CD4-positive, alpha-beta T cell treated with Interleukin-17A for 4 hours (primary cell): ENCODE measurements around the gene CACNA2D4.

ENCODE experiments used
- DNase-seq: peaks from one replicate; pipeline ENCODE4 v3.0.0-alpha.2; 2020; ENCODE audit warnings: mixed read lengths

The CACNA2D4 gene

DNA sequence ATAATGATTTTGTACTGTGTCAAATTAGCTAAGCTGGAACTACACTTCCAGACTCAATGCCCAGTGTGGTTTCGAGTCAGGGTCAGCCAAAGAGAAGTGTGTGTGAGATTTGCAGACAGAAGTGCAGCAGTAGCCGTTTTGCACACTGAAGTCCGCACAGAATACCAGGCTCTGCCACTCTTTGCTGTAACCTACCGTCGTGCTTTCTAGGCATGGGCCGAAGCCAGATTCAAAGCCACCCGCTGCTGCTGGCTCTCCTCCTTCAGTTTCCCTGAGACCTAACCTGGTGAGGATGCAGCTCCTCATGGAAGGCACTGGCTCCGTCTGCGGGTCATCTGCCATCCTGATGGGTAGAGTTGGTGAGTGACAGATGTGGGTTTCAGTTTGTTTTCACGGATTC is 49.3 kb downstream of the CACNA2D4 start:
- DNase-seq = no peak

DNA sequence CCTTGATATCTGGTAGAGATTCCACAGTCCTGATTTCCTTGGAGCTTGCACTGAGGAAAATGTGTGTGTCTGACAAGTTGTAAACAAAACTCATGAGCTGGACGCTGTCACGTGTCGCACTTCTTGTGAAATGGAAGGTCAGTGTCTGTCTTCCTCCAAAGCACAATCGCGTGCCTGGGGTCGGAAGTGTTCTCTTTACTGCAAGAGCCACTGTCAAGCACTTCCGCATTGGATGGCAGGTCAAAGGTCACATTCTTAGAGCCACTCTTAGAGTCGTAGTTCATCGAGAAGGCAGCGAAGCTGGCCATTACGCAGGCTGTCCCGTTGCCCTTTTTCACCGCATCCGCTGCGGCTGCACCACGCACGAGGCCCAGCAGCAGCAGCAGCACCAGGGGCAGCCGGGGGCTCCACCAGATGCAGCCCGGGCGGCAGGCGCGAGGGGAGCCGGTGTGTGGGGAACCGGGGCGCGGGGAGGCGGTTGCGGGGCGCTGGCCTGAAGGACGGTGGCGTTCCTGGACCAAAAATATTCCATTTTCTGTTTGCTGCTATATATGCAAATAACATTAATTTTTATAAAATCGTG is 53.1 kb downstream of the CACNA2D4 start:
- DNase-seq = no peak

GRCh38 chr12:1864867-1865266 is 53.6 kb downstream of the CACNA2D4 start:
- no peak for DNase-seq

DNA sequence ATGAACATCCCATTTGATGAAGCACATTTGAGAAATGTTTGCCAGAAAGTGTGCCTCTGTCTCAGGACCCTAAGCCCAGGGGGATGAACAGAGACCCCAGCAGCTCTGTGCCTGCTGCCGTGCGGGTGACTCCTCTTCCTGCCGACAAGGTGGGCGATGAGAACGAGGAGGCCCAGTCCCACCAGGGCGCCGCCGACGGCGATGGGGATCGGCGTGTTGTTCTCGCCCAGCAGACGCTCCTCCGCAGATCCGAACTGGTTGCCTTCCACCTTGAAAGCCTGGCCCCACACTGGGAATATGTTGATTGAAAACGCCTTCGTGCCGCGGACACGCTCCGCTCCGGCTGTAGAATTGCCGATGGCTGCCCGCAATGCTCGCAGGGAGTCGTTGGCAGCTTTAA is 54.0 kb downstream of the CACNA2D4 start:
- DNase-seq = no peak

- DNase-seq = no peak
Measured at GRCh38 chr12:1863823-1864222, 54.6 kb downstream of the CACNA2D4 start.

DNA sequence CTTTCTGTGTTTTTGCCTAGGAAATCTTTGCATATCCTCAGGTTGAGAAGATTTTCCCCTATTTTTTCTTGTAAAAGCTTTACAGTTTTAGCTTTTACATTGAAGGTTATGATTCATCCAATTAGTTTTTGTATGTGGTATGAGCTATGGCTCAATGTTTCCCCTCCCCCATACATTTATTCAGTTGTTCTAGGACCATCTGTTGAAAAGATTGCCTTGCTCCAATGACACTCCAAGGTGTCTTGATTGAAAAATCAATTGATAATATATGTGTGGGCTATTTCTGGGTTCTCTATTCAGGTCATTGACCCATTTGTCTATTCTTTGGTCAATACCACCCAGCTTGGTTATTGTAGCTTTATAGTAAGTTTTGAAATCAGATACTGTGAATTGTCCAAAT is 55.5 kb downstream of the CACNA2D4 start:
- DNase-seq = no peak

GRCh38 chr12:1859643-1860042 is 58.8 kb downstream of the CACNA2D4 start:
- no peak for DNase-seq

- no peak for DNase-seq
Measured at GRCh38 chr12:1858456-1858855, 60.0 kb downstream of the CACNA2D4 start.

DNA sequence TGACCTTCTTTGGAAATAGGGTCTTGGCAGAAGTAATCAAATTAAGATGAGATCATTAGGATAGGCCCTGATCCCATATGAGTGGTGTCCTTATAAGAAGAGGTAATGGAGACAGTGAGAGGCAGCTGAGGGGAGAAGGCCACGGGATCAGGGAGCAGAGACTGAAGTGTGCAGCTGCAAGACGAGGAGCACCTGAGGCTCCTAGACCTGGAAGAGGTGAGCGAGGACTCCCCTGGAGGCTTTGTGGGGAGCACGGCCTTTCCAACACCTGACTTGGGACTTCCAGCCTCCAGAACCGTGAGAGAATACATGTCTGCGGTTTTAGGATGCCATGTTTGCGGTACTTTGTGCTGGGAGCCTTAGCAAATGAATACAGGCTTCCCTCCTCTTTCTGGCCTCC is 60.6 kb downstream of the CACNA2D4 start:
- no peak for DNase-seq

- DNase-seq = no peak
Measured at GRCh38 chr12:1857086-1857485, 61.4 kb downstream of the CACNA2D4 start.

DNA sequence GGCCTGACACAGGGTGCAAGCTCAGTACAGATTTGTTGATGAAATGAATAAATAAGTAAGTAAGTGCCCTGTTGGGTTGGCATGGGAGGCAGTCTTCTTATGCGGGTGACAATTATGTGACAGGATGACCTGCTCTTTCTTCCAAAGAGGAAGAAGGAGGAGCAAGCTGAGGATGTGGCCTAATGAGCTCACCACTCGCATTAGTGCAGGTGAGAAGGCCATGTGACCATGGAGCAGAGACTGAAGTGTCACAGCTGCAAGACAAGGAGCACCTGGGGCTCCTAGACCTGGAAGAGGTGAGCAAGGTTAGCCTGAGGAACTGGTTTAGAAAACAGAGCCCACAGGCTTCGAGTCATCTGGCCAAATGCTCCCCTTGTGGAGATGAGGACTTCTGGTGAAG is 63.2 kb downstream of the CACNA2D4 start:
- no peak for DNase-seq

DNA sequence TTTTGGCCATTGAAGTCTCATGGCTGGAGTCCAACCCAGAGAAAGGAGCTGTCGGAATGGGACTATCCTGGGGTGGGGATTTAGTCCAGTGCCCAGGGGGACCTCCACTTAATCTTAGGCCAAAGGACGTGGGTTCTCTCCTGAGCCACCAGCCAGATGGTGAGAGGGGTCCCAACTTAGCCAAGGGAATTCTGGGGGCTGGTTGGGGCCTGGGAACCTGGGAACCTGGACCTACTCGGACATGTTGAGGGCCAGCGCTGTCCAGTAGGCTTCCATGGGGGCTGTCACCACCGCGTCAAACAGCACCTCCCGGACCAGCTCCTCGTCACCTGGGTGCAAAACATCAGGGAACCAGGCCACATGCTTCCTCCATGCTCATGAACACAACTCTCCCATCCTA is 64.7 kb downstream of the CACNA2D4 start:
- DNase-seq = no peak

DNA sequence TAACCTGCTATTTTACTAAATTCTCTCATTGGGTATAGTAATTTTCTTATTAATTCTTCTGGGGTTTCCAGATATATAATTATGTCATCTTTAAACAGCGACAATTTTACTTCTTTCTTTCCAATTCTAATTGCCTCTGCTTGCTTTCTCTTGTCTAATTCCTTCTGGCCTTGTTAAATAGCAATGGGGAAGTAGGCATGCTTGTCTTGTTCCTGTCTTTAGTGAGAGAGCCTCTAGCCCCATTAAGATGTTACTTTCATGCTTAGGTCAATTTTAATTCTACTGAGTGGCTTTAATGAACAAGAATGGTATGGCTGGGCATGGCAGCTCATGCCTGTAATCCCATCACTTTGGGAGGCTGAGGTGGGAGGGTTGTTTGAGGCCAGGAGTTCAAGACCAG is 66.4 kb downstream of the CACNA2D4 start:
- no peak for DNase-seq

- no peak for DNase-seq
Measured at GRCh38 chr12:1851151-1851701, 67.2 kb downstream of the CACNA2D4 start.

DNA sequence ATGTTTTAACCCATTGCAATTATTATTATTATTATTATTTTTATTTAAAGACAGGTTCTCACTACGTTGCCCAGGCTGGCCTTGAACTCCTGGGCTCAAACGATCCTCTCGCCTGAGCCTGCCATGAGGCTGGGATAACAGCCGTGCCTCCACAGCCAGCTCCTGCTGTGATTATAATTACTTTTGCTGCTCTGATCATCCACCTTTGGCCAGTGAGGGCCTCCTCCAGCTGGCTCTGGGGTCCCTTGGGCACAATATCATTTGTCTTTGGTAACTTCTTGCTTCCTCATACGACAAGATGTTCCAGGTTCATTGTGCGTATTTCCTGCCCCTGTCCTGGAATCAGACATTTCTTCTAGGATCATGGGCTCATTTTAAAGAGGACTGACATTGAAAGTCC is 69.7 kb downstream of the CACNA2D4 start:
- no peak for DNase-seq

DNA sequence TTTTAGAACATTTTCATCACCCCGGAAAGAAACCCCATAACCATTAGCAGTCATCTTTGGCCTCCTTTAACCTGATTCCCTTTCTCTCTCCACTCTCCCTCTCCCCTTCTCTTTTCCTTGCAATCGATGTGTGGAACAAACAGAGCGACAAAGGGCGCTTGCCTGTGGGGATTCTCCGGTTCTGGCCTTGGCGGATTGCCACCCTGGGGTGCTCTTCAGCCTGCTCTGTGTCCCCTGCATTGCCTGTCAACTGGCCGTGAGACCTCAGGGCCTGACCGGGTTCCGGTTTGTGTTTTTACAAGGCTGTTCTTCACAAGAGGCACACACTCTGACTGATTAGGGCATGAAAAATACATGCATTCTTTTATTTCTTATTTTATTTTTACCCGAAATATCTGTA is 70.3 kb downstream of the CACNA2D4 start:
- DNase-seq = no peak

DNA sequence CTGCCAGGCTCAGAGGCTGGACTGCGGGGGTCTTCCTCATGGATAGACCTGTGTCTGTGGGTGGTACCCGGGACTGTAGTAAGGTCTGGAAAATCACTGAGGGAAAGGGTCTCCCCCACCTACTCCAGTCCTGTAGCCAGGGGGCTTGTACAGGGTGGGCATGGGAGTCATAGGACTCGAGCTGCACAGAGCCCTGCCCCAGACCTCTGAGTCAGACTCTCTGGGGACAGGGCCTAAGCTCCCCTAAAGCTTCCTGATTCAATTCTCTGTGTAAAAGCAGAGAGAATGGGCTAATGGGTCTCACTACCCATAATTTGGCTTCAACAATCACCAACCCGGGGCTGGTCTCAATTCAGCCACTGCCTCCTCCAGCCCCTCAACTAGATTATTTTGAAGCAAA is 71.0 kb downstream of the CACNA2D4 start:
- DNase-seq = no peak

DNA sequence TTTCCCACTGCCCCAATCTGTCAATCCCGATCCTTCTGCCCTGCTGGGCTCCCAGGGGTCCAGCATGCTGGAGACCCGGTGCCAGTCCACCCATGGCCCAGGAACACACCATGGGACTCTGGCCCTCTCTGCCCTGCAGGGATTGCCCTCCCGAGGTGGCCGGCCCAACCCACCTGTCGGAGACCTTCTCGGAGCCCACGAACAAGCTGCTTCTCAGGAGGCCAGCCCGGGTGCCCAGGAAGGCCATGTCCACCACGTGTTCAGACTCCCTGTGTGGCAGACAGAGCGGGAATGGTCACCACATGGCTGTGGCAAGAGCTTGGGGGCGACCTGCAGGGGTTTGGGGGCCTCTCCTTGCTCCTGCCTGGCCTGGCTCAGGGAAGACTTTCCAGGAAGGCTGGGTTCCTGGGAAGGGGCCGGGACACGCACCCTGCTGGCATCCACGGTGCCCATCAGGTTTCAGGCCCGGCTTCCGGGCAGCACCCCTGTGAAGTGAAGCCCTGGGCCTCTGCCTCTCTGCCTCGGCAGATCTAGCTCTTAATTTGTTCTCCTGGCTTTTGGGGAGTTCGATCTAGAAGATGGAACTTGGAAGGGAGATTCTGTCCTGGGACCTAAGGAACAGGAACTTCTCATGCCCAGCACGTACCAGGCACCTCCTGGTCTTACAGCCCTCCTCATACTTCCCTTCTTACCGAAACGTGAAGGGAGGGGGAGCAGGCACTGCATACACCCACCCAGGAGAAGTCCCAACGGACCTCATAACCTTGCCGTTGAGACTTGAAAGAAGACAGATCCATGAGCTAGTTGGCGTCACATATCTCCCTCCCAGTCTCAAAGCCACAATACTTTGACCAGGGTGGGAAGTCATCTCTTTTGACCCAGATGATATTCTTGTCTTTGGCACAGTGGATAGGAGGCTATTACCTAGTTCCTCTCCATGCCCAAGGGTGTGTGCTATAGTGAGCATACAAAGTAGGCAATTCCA is 71.7 kb downstream of the CACNA2D4 start:
- DNase-seq = no peak

DNA sequence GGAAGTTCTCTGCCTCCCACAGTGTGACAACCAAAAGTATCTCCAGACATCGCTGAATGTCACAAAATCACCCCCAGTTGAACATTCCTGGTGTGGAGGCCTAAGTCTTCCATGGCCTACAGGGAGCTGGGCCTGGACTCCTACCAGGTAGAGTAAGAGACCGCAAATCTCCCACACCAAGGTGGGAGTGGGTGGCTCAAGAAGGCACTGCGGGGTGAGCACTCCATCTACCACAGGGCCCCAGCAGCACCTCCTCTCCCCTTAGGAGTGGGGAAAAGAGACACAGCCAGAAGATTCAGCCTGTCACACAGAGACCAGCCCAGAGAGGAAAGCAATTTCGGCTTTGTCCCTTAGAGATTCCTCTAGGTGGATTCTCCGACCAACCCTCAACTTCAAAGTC is 72.6 kb downstream of the CACNA2D4 start:
- DNase-seq = no peak

DNA sequence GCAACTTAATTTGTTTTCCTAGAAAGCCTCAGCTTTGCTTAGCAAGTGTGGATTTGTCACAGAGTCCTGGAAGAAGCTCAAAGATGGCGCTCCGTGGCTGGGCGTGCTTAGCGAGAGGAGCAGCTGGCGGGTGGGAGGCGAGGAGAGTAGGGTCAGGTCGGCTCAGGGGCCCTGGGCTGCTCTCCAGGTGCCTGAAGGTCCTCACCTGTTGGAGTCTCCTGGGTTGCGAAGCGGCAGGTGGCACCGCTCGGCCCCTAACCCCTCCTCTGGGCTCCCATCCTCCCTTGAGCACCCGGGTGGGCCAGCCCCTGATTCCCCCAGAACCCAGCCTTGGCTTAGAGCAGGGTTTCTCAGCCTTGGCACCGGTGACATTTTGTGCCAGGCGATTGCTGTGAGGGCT is 73.0 kb downstream of the CACNA2D4 start:
- no peak for DNase-seq

DNA sequence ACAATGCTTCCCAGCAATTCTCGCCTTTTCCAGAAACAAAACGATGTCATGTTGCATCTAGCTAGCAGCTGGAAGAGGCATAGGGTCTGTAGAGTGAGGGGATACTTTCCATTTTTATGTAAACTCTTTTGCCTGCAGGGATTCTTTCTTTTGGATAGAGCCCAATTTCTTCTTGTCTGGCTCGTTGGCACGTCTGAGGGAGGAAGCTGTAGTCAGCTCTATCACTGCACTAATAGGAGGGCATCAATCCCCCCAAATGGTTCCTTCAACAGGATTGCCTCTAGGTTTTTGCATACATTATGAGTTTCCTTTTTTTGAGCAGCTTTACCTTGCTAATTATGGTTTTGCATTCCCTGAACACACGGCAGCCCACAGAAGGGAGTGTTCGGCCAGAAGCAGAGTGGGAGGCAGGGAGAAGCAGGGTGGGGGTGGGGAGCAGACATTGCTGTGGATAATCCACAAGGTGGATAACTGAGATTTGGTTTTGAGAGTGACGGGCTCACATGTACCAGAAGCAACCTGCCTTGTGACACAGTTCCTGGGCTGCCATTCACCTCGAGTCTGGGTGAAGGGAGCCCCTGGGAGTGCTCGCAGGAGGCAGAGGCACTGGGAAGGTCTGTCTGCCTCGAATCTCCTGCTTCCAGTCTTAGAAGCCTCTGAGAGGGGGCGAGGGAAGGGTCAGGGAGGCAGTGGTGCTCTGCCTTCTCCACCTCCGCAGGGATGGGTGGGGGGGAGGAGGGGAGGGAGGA is 73.6 kb downstream of the CACNA2D4 start:
- no peak for DNase-seq

- DNase-seq = no peak
Measured at GRCh38 chr12:1844223-1844622, 74.2 kb downstream of the CACNA2D4 start.

DNA sequence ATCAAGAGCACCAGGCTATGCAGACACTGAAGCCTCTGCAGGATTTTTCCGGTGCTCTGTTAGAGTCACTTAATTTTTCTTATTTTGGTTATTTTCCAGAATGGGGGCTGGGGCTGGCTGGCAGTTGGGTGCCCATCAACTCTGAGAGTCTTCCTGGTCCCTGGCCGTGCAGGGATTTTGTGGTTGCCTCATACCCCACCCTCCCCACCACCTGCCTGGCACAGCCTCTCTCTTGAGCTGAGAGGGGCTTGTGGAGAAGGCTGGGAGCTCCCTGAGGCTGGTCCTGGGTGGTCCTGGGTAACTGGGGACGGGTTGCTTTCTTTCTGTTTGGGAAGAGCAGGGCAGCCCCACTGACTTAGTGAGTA is 74.8 kb downstream of the CACNA2D4 start:
- no peak for DNase-seq
